Dendritic cell treated with granulocyte-macrophage colony-stimulating factor and Interleukin-4, amounts not matched to agents 40 ng/mL and 50 ng/mL, for 4 days (primary cell): ENCODE measurements around the gene GNPTAB.

ENCODE experiments used
- H3K27ac Mint-ChIP-seq: one replicate; pipeline ENCODE4 v1.8.0; 2022; ENCODE audit warnings: mild to moderate bottlenecking, mixed read lengths
- H3K27me3 Mint-ChIP-seq: one replicate; pipeline ENCODE4 v1.8.0; 2022; ENCODE audit warnings: mild to moderate bottlenecking, mixed read lengths
- H3K36me3 Mint-ChIP-seq: one replicate; pipeline ENCODE4 v1.8.0; 2022; ENCODE audit warnings: low read depth, mixed read lengths
- H3K4me1 Mint-ChIP-seq: one replicate; pipeline ENCODE4 v1.8.0; 2022; ENCODE audit warnings: low read depth, mixed read lengths
- H3K4me3 Mint-ChIP-seq: one replicate; pipeline ENCODE4 v1.8.0; 2022; ENCODE audit warnings: mild to moderate bottlenecking, moderate library complexity, mixed read lengths
- H3K9me3 Mint-ChIP-seq: one replicate; pipeline ENCODE4 v1.8.0; 2022; ENCODE audit warnings: mixed read lengths
- intact Hi-C: fragments of 100-400 bp; cut with micrococcal nuclease; formaldehyde crosslinking; loops from one replicate; pipeline ENCODE4 v1.15.0; 2022

Gene GNPTAB

GRCh38 chr12:101809208-101809607 is 21.6 kb downstream of the GNPTAB start:
- Mint-ChIP-seq H3K36me3 (peaks cover 25% of the 10 kb centered on the region), H3K4me3 (no peak overlapping the region), H3K4me1 (peaks cover 16% of the 10 kb centered on the region), H3K9me3 (no peaks in the 10 kb centered on the region), H3K27me3 (no peaks in the 10 kb centered on the region), H3K27ac (no peak overlapping the region)
- intact Hi-C loops = no loop called here

- no peaks in the 10 kb centered on the region for H3K9me3 Mint-ChIP-seq
- H3K4me3 Mint-ChIP-seq = no peak overlapping the region
- peaks cover 22% of the 10 kb centered on the region for H3K4me1 Mint-ChIP-seq
- H3K27me3 Mint-ChIP-seq = no peaks in the 10 kb centered on the region
- intact Hi-C loops = loop anchor here (2.0 kb wide), 1 partner anchor 13 kb away; no protein-coding TSS in a partner anchor
- peak overlapping the region; percentile 62 for H3K27ac Mint-ChIP-seq
- H3K36me3 Mint-ChIP-seq = peaks cover 24% of the 10 kb centered on the region
Measured at GRCh38 chr12:101806265-101806664, 24.5 kb downstream of the GNPTAB start.

GRCh38 chr12:101804409-101804808 is 26.4 kb downstream of the GNPTAB start:
- Mint-ChIP-seq H3K27me3 (no peaks in the 10 kb centered on the region), H3K36me3 (peaks cover 21% of the 10 kb centered on the region), H3K9me3 (no peaks in the 10 kb centered on the region), H3K4me3 (no peak overlapping the region), H3K27ac (no peak overlapping the region), H3K4me1 (peaks cover 19% of the 10 kb centered on the region)
- intact Hi-C loops = no loop called here

GRCh38 chr12:101803978-101804377 is 26.8 kb downstream of the GNPTAB start:
- Mint-ChIP-seq H3K27ac (no peak overlapping the region), H3K27me3 (no peaks in the 10 kb centered on the region), H3K4me1 (peaks cover 17% of the 10 kb centered on the region), H3K4me3 (no peak overlapping the region), H3K36me3 (peaks cover 20% of the 10 kb centered on the region), H3K9me3 (no peaks in the 10 kb centered on the region)
- intact Hi-C loops = no loop called here

GRCh38 chr12:101802486-101802885 is 28.3 kb downstream of the GNPTAB start:
- Mint-ChIP-seq H3K4me1 (peaks cover 26% of the 10 kb centered on the region), H3K36me3 (peaks cover 9% of the 10 kb centered on the region), H3K27me3 (no peaks in the 10 kb centered on the region), H3K9me3 (peaks cover 8% of the 10 kb centered on the region), H3K4me3 (no peak overlapping the region), H3K27ac (no peak overlapping the region)
- intact Hi-C loops = no loop called here

GRCh38 chr12:101799774-101800173 is 31.0 kb downstream of the GNPTAB start:
- Mint-ChIP-seq H3K4me3 (no peak overlapping the region), H3K9me3 (peaks cover 8% of the 10 kb centered on the region), H3K4me1 (peaks cover 35% of the 10 kb centered on the region), H3K36me3 (peaks cover 16% of the 10 kb centered on the region), H3K27ac (no peak overlapping the region), H3K27me3 (no peaks in the 10 kb centered on the region)
- intact Hi-C loops = no loop called here

GRCh38 chr12:101795786-101796185 is 35.0 kb downstream of the GNPTAB start:
- intact Hi-C loops = no loop called here
- H3K4me3 Mint-ChIP-seq = no peak overlapping the region
- H3K27me3 Mint-ChIP-seq = no peaks in the 10 kb centered on the region
- peaks cover 35% of the 10 kb centered on the region for H3K4me1 Mint-ChIP-seq
- peaks cover 8% of the 10 kb centered on the region for H3K9me3 Mint-ChIP-seq
- peak overlapping the region; percentile 73 for H3K27ac Mint-ChIP-seq
- H3K36me3 Mint-ChIP-seq = peaks cover 23% of the 10 kb centered on the region

- Mint-ChIP-seq H3K9me3 (peaks cover 8% of the 10 kb centered on the region), H3K4me1 (peaks cover 35% of the 10 kb centered on the region), H3K4me3 (no peak overlapping the region), H3K27me3 (no peaks in the 10 kb centered on the region), H3K36me3 (peaks cover 31% of the 10 kb centered on the region), H3K27ac (peak overlapping the region; percentile 73)
- intact Hi-C loops = no loop called here
Measured at GRCh38 chr12:101795013-101795412, 35.7 kb downstream of the GNPTAB start.

GRCh38 chr12:101794574-101794973 is 36.2 kb downstream of the GNPTAB start:
- Mint-ChIP-seq H3K9me3 (peaks cover 8% of the 10 kb centered on the region), H3K4me1 (peaks cover 35% of the 10 kb centered on the region), H3K4me3 (no peak overlapping the region), H3K36me3 (peaks cover 35% of the 10 kb centered on the region), H3K27me3 (no peaks in the 10 kb centered on the region), H3K27ac (no peak overlapping the region)
- intact Hi-C loops = loop anchor here (5.0 kb wide), 1 partner anchor 33 kb away; no protein-coding TSS in a partner anchor

- Mint-ChIP-seq H3K4me3 (no peak overlapping the region), H3K36me3 (peaks cover 43% of the 10 kb centered on the region), H3K9me3 (peaks cover 8% of the 10 kb centered on the region), H3K27ac (no peak overlapping the region), H3K27me3 (no peaks in the 10 kb centered on the region), H3K4me1 (peaks cover 35% of the 10 kb centered on the region)
- intact Hi-C loops = loop anchor here (2.0 to 5.0 kb wide), 2 partner anchors 13 to 34 kb away; no protein-coding TSS in a partner anchor
Measured at GRCh38 chr12:101793401-101793800, 37.4 kb downstream of the GNPTAB start.

- Mint-ChIP-seq H3K27me3 (no peaks in the 10 kb centered on the region), H3K4me3 (no peak overlapping the region), H3K27ac (peak overlapping the region; percentile 0), H3K36me3 (peaks cover 50% of the 10 kb centered on the region), H3K4me1 (peaks cover 24% of the 10 kb centered on the region), H3K9me3 (no peaks in the 10 kb centered on the region)
- intact Hi-C loops = loop anchor here (2.0 to 5.0 kb wide), 2 partner anchors 15 to 35 kb away; no protein-coding TSS in a partner anchor
Measured at GRCh38 chr12:101792046-101792931, 38.5 kb downstream of the GNPTAB start.

- no peak overlapping the region for H3K27ac Mint-ChIP-seq
- H3K4me3 Mint-ChIP-seq = no peak overlapping the region
- H3K36me3 Mint-ChIP-seq = peaks cover 69% of the 10 kb centered on the region
- no peaks in the 10 kb centered on the region for H3K27me3 Mint-ChIP-seq
- no peaks in the 10 kb centered on the region for H3K9me3 Mint-ChIP-seq
- H3K4me1 Mint-ChIP-seq = peaks cover 17% of the 10 kb centered on the region
- intact Hi-C loops = no loop called here
Measured at GRCh38 chr12:101789171-101789570, 41.6 kb downstream of the GNPTAB start.

- H3K4me1 Mint-ChIP-seq = peaks cover 19% of the 10 kb centered on the region
- no peaks in the 10 kb centered on the region for H3K9me3 Mint-ChIP-seq
- no peak overlapping the region for H3K4me3 Mint-ChIP-seq
- H3K27me3 Mint-ChIP-seq = no peaks in the 10 kb centered on the region
- H3K27ac Mint-ChIP-seq = no peak overlapping the region
- H3K36me3 Mint-ChIP-seq = peaks cover 83% of the 10 kb centered on the region
- intact Hi-C loops = no loop called here
Measured at GRCh38 chr12:101785671-101786070, 45.1 kb downstream of the GNPTAB start.

GRCh38 chr12:101784376-101784775 is 46.4 kb downstream of the GNPTAB start:
- Mint-ChIP-seq H3K36me3 (peaks cover 75% of the 10 kb centered on the region), H3K4me1 (peaks cover 32% of the 10 kb centered on the region)

More at GRCh38 chr12:101784376-101784775, 46.4 kb downstream of the GNPTAB start:
- Mint-ChIP-seq H3K4me3 (no peak overlapping the region), H3K27ac (no peak overlapping the region), H3K27me3 (no peaks in the 10 kb centered on the region), H3K9me3 (no peaks in the 10 kb centered on the region)
- intact Hi-C loops = no loop called here
